ENCODE data around the gene MTREX.

MTREX gene

GRCh38 chr5:55416306-55416705, 108.5 kb downstream of the MTREX start:
- TF ChIP-seq, protein P1, sequence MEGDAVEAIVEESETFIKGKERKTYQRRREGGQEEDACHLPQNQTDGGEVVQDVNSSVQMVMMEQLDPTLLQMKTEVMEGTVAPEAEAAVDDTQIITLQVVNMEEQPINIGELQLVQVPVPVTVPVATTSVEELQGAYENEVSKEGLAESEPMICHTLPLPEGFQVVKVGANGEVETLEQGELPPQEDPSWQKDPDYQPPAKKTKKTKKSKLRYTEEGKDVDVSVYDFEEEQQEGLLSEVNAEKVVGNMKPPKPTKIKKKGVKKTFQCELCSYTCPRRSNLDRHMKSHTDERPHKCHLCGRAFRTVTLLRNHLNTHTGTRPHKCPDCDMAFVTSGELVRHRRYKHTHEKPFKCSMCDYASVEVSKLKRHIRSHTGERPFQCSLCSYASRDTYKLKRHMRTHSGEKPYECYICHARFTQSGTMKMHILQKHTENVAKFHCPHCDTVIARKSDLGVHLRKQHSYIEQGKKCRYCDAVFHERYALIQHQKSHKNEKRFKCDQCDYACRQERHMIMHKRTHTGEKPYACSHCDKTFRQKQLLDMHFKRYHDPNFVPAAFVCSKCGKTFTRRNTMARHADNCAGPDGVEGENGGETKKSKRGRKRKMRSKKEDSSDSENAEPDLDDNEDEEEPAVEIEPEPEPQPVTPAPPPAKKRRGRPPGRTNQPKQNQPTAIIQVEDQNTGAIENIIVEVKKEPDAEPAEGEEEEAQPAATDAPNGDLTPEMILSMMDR (IDR thresholded peaks at IDR 0.05; ENCODE audit: low read depth, low read length, missing control alignments): no peak
- H3K4me3 ChIP-seq (replicated peaks; ENCODE audit: low read depth, low read length): no peak overlapping the region
- DNase-seq (ENCODE audit: extremely low read depth, low read depth): no peak

DNA sequence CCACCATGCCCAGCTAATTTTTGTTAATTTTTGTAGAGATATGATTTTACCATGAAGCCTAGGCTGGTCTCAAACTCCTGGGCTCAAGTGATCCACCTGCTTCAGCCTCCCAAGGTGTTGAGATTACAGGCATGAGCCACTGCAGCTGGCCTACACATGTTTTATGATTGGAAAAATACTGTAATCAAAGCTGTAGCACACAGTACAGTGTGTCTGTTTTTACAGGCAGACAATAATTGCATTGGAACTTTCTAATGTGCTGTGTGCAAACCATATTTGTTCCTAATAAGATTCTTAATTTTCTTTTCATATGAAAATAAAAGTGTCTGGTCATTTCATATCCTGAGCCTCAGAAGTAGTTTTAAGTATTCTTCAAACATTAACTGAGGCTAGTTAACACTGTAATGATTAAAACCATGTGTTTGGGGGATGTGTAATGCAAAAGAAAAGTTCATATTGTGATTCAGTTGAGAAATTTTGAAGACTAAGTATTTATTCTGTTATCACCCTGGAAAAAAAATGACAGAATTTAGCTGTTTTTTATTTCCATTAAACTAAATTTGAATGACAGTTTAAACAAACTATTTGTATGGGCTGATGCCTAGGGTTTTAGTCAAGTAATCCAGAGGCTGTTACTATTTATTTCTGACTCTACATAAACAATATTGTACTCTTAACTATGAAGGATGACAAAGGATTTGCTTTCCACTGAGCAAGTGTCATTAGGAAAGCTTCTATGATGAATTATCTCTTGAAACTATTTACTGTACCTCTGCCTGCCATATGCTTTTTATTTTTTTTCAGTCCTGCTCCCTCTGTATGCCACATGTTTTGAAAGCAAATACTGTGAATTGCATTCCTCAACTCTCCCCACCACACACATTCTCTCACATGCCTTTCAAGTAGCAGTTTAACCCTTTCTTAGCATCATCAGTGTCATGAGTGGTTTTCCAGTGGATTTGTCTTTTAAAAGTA, 111.5 kb downstream of the MTREX start:
- TF ChIP-seq, protein P1 (IDR thresholded peaks at IDR 0.05; ENCODE audit: low read depth, low read length, missing control alignments): no peak
- no peak overlapping the region for H3K4me3 ChIP-seq (replicated peaks; ENCODE audit: low read depth, low read length)
- DNase-seq (ENCODE audit: extremely low read depth, low read depth): peak; percentile 92

DNA sequence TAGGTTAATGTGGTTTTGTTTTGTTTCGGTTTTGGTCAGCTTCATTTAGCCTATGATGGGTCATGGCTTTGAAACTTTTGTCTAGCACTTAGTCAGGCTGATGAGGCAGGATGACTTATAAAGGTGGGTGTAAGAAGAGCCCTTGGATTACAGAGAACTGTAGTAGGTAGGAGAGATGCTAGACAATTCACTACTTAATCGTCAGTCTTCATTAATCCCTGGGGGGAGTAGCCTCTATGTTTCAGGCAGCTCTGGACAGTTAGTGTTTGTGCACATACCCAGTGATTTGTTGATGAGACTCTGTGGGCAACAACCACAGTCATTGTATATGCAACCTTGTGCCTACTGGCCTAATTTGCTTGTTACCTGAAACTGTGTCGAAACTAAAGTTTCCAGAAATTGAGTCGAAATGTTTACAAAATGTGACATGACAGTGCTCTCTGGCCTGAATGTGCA, 113.3 kb downstream of the MTREX start:
- no peak overlapping the region for H3K4me3 ChIP-seq (replicated peaks; ENCODE audit: low read depth, low read length)
- TF ChIP-seq, protein P1 (IDR thresholded peaks at IDR 0.05; ENCODE audit: low read depth, low read length, missing control alignments): no peak
- DNase-seq (ENCODE audit: extremely low read depth, low read depth): no peak

GRCh38 chr5:55426455-55426854, 118.7 kb downstream of the MTREX start:
- TF ChIP-seq, protein P1 (IDR thresholded peaks at IDR 0.05; ENCODE audit: low read depth, low read length, missing control alignments): no peak
- no peak for DNase-seq (ENCODE audit: extremely low read depth, low read depth)
- H3K4me3 ChIP-seq (replicated peaks; ENCODE audit: low read depth, low read length): no peak overlapping the region

DNA sequence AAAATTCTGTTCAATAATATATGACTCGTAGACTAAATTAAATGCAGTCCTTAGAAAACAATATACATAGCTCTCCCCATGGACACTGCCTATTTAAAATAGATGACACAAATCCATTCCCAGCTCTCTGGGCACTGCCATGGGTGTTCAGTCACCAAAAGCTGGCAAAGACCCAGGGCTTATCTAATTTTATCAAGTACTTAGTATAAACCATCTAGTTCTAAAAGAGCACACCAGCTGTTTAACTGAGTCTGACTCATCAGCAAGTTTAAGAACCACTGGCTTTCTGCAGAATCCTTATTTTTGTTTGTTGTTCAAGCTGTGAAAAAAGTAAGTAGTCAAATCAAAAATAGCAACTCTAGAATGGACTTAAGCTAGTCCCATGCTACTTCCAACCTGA, 119.4 kb downstream of the MTREX start:
- peak; percentile 56 for DNase-seq (ENCODE audit: extremely low read depth, low read depth)
- TF ChIP-seq, protein P1 (IDR thresholded peaks at IDR 0.05; ENCODE audit: low read depth, low read length, missing control alignments): no peak
- H3K4me3 ChIP-seq (replicated peaks; ENCODE audit: low read depth, low read length): no peak overlapping the region

DNA sequence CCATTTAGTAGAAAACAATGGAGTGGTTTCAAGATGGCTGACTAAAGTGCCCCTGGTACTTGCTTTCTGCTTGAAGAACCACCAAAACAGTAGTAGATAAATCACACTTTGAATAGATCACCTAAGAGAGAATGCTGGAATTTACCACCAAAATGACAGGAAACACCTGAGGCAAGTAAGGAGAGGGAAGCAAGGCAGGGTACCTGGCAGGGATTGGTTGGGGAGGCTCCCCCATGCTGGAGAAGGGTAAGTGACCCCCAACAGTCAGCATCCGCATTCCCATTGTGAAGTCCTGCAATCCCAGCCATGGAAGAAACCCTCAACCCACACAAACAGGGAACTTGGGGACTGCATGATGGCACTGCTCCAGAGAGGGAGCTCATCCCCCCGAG, 121.4 kb downstream of the MTREX start:
- no peak for DNase-seq (ENCODE audit: extremely low read depth, low read depth)
- TF ChIP-seq, protein P1 (IDR thresholded peaks at IDR 0.05; ENCODE audit: low read depth, low read length, missing control alignments): no peak
- no peak overlapping the region for H3K4me3 ChIP-seq (replicated peaks; ENCODE audit: low read depth, low read length)
